GM18867 (cell line): ENCODE data around the gene UCK1.
A peak's percentile ranks its signal among the peaks of the same experiment; 100 is the strongest.
"Not testable (repeated sequence)": the region's sequence is repeated elsewhere in the genome, so short reads cannot be mapped to it uniquely, and the experiment has no call there.

ENCODE experiments used
- ATAC-seq: cut with Tn5 transposase; IDR thresholded peaks from one replicate; pipeline ENCODE4 v1.9.1; 2021; ENCODE audit warnings: mild to moderate bottlenecking, moderate library complexity; ENCODE audit not compliant: unreplicated experiment

The UCK1 gene

DNA sequence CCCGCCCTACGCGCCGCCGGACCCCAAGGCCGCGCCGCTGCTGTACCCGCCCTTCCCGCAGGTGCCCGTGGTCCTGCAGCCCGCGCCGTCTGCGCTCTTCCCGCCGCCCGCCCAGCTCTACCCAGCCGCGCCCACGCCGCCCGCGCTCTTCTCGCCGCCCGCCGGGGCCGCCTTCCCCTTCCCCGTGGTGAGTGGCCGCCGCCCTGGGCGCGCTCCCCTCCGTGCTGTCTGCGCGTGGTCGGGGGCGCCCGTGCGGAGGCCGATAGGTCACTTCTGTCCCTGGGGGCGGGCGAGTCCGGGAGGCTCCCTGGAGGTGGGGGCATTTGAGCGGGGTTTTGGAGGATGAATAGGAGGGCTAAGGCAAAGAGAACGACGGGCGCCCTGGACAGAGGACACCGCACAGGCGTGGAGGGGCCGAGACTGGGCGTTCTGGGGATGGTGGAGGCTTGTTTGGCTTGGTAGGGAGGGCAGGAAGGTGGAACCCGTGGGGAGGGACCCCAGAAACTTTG is 23.8 kb upstream of the UCK1 start:
- no peak for ATAC-seq

DNA sequence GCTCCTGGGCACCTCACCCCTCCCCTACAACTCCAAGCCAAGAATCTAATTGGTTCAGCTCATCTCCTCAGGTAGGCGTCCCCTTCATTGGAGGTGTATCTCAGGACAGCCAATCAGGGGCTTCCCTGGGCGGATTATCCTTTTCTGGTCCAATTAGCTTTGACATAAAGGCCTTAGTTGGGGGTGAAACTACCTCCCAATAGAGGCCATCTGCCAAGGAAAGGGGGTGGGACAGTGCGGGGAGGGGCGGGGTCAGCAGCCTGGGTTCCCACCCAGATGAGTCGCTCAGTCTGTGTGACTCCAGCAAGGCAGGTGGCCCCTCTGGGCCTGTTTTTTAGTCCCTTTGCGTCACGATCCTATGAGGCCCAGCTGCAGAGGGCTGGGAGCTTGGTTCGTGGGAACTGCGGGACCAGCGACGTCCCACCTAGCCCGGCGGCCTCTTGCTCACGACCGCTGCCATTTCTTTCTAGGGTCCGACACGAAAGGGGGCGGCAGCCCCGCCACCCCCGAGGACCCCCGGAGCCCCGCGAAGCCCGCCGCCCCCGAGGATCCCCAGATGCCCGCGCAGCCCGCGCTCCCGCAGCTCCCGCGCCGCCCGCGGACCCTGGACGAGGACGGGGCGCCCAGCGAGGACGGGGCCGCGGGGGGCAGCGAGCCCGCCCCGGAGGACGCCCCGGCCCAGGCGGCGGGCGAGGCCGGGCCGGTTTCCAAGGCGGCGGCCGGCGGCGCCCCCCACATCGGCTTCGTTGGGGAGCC is 23.2 kb upstream of the UCK1 start:
- ATAC-seq, result no peak

DNA sequence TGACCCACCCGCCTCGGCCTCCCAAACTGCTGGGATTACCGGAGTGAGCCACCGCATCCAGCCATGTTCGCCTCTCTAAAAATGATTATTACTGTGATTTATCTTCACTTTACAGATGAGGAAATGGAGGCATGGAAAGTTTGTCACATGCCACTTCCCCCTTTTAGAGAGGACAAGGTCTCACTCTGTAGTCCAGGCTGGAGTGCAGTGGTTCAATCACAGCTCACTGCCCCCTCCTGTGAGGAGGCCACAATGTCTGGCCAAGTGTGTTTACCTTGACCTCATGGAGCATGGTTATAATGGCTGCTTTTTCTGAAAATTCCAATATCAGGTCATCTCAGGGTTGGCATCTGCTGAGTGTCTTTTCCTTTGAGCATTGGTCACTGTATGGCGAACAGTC is 21.0 kb upstream of the UCK1 start:
- ATAC-seq, result no peak

DNA sequence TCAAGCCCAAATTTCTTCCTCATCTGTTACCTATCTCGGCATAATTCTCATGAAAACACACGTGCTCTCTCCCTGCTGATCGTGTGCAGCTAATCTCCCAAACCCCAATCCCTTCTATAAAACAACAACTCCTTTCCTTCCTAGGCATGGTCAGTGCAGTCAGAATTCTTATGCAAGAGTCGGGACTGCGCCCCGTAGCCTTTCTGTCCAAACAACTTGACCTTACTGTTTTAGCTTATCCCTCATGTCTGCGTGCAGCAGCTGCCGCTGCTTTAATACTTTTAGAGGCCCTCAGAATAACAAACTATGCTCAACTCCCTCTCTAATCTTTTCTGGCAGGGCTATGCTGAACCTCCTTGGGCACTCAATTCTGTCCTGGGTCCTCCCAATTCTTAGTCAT is 19.4 kb upstream of the UCK1 start:
- not testable (repeated sequence) for ATAC-seq

DNA sequence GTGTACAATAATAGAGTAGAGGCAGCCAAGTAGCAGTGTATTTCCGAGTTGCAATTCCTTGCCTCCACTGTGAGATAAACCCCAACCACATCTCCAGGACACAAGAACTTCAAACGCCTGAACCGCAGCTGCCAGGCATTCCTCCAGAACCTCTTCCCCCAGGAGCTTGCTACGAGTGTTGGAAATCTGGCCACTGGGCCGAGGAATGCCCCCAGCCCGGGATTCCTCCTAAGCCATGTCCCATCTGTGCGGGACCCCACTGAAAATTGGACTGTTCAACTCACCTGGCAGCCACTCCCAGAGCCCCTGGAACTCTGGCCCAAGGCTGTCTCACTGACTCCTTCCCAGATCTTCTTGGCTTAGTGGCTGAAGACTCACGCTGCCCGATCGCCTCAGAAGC is 18.1 kb upstream of the UCK1 start:
- not testable (repeated sequence) for ATAC-seq

DNA sequence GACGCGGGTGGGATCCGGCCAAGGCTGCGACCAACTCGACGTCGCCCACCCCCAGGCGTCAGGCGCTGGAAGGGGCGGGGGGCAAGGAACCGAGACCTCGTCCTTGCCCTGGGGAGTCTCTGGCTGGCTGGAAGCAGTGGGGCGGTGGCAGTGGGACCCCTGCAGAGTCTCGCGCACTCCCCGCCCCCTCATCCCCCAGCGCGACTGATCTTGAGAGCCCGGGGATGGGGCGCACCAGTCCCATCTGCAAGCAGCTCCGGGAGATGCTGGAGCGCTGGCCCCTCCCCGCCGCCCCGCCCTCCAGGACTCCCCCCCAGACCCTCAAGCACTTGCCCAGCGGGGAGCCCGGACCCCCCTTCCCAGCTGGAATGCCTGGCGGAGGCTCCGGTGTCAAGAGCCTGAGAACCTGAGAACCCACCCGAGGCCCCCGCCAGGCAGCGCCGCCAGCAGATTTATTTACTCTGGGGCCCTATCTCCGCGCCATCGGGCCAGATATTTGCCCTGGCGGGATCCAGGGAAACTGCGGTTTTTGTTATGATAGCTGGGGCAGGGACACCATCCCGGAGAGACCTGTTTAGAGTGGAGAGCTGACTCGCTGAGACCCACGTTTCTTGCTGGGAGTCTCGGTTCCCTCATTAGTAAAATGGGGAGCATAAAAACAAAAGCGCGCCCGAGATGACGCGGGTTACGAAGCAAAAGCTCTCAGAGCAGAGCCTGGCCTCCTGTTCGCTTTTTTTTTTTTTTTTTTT is 15.4 kb upstream of the UCK1 start:
- ATAC-seq, result no peak

DNA sequence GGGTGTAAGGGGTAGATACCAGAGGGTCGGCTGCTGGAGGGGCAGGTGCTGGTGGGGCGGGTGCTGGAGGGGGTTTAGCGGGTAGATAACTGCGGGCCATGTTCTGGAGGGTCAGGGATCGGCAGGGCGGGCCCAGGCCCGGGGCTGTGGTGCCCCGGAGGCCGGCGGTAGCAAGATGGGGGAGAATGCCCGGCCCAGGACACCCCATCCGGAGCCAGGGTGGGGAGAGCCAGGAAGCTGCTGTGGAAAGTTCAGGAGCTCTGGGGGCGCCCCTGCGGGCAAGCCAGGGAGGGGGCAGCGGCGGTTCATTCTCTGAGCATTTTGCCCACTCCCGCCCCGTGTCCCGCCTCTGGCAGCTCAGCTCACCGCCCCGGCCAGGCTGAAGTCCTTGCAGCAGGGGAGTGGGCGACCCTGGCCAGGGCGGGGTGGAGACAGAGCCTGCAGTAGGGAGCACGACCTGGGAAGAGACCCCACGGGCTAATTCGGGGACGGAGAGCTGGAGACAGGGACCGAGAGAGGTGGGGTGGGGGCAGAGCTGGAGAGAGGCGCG is 14.8 kb upstream of the UCK1 start:
- no peak for ATAC-seq

DNA sequence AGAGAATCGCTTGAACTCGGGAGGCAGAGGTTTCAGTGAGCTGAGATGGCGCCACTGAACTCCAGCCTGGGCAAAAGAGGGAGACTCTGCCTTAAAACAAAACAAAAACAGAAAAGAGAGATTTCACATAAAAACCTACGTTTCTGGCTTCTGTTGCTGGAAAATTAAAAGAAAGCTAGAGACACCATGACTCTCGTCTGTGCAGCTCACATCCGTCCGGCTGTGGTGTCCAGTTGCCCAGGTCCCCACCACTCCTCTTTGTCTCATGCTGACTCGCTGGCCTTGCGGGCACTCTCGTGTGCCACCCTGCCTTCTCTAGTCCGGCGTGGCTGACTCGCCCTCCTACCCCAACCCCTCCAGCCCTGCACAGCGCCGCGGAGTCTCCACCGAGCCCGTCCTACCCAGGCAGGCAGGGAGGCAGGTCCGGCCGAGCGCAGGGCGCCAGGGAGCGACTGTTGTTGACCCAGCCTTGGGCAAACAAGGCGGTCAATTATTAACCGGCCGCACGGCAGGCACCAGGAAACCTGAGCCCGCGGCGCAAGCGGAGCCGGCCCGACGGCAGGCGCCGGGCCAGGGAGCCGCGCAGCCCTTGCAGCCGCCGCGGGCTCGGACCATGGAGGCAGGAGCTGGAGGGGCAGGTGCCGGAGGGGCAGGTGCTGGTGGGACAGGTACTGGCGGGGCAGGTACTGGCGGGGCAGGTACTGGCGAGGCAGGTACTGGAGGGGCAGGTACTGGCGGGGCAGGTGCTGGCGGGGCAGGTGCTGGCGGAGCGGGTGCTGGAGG is 14.1 kb upstream of the UCK1 start, which contains the start of gene PRRT1B:
TSS of gene PRRT1B (plus strand) at position 521 of the 783 bp plus-strand sequence. CDS start at position 614, 93 bp downstream.
- ATAC-seq, result no peak

DNA sequence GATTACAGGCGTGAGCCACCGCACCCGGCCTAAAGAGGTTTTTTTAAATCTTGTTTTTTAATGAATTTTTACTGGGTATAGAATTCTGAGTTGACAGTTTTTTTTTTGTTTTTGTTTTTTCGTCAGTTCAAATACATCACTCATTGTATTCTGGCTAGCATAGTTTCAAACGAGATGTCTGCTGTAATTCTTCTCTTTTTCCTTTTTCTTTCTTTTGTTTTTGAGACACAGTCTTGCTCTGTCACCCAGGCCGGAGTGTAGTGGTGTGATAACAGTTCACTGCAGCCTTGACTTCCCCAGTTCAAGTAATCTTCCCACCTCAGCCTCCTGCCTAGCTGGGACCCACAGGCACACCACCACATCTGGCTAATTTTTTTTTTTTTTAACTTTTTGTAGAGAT is 12.1 kb upstream of the UCK1 start:
- ATAC-seq, result no peak

DNA sequence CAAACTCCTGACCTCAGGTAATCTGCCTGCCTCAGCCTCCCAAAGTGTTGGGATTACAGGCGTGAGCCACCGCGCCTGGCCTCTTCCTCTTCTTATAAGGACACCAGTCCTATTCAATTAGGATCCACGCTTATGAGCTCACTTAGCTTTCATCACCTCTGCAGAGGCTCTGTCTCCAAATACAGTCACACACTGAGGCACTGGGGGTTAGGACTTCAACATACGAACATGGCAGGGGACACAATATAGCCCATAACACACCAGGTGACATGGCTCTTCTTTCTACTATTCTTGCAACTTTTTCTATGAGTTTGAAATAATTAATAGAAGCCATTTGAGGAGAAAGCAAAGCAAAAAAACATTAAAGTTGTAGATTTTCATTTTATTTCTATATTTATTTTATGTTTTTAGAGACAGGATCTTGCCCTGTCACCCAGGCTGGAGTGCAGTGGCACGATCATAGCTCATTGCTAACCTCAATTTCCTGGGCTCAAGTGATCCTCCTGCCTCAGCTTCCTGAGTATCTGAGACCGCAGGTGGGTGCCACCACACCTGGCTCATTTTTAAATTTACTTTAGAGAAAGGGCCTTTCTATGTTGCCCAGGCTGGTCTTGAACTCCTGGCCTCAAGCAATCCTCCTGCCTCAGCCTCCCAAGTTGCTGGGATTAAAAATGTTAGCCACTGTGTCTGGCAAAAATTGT is 8.3 kb upstream of the UCK1 start:
- no peak for ATAC-seq

DNA sequence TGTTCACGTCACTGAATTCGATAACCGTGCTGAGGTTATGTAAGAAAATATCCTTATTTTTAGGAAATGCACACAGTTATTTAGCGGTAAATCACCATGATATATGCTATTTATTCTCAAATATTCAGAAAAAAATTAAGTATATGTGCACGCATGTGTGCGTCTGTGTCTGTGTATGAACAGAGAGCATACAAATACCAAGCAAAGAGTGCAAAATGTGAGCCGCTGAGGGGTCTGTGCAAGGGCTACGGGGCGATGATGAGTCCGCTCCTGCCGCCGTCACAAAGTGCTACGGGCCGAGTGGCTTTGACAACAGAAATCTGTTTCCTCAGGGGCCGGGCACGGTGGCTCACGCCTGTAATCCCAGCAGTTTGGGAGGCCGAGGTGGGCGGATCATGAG is 6.9 kb upstream of the UCK1 start:
- ATAC-seq, result no peak

DNA sequence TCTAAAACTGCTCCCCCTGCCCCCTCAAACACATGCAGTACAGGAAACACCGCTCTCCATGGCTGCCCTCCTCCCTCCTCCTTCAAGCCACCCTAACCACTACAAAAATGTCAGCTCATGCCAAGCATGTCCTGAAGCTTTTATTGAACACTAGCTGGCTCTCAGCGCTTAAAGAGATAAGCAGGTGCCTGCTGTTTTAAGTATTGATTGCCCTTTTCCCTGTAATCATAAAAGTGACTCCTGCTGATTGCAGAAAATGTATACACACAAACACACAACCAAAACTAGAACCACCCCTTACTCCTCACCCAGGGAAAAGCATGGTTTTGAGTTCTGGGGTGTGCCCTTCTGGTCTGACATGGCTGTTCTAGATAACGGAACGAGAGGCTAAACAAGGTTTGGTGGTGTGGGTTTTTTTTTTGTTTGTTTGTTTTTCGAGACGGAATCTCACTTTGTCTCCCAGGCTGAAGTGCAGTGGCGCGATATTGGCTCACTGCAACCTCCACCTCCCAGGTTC is 3.7 kb upstream of the UCK1 start:
- no peak for ATAC-seq

DNA sequence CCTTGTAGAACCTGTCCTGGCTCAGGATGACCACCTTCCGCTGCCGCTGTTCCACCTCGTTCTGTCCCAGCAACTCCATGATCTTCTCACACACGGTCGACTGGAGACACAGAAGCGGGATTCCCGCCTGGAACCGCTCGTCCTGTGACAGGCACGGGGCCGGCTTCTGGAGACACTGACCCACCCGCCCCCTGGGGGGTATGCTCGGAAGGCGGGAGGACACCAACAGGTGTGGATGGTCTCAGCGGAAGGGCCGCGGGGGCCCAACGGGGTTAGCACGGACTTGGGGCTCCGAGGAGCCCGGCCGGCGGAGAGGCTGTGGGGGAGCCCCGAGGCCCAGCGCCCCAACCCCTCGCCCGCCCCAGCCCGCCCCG is 530 bp downstream of the UCK1 start:
- peak; percentile 21 for ATAC-seq

DNA sequence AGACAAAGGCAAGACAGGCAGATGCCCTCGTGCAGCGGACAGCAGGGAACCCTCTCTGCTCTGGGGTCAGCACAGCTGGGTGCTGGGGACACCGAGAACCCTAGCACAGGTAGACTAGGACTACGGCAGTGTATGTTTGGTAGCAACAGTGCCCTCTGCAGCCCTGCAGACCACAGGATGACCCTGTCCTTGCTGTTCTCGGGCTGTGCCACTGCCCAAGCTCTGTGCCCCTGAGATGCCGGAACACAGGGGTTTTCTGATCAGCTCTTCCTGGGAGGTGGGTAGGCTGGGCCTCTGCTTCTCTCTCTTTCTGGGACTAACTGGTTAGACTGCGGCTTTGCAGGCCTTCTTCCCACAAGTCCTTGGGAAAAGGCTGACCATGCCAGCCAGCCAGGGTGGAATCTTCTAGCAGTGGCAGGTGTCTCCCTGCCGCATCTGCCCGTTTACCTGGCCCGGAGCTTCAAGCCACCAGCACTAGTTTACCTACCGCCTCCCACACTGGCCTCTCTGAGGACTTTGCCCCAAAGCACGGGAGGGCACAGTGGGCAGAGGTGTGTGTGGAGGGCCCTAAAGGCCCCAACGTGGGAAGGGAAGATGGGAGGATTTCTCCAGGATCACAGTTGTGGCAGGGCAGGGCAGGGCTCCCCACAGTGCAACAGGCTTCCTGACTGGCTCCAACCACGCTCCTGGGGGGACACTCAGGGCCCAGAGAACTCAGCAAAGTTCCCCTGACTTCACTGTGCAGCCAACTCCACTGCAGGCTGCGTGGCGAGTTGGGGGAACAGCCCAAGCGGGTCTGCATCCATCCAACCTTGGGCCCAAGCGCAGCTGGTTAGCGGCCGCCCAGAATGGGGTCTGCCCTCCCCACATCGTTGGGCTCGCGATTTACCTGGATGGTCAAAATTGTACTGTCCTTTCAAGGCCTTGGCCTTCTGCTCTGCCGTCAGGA is 1.2 kb downstream of the UCK1 start:
- ATAC-seq, result no peak

DNA sequence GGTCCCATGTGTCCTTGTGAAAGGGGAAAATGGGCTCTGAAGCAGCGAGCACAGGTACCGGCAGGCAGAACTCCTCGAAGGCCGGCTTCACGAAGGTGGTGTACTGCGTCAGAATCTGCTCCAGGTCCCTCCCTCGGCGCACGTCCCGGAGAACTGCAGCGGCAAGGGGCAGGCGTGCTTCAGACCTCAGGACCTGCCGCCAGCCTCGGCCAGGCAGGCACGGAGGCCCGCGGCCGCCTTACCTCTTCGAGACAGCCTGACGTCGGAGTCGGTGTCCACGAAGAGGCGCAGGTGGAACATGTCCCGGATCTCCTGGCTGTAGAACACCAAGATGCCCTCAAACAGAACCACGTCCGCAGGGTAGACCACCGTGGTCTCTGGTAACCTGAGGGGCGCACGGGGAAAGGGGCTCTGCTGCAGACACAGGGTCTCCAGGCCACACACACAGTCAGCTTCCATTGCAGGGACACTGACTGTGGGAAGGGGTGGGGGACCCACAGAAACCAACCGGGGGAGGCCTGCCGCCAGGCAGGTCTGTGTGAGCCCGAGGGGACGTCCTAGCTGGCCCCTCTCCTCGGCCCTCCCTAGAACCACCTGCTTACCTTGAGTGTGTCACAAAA is 2.1 kb downstream of the UCK1 start:
- no peak for ATAC-seq

DNA sequence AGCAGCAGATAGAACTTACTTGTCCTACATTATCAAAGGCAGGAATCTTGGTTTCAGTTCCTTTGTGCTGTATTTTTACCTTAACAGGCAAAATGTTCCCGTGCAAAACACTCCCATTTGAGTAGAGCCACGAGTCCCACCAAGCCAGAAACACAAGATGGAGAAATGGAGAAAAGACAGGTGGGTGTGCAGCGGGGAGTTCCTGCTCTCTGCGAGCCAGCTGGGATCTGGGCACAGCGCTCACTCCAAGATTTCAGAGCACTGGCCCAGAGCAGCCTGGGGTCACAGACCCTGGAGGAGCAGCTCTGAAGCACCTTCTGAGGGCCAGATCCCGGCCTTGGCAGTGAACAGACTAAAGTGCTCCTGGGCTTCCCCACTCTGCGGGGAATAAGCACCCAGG is 2.9 kb downstream of the UCK1 start:
- ATAC-seq, result no peak

DNA sequence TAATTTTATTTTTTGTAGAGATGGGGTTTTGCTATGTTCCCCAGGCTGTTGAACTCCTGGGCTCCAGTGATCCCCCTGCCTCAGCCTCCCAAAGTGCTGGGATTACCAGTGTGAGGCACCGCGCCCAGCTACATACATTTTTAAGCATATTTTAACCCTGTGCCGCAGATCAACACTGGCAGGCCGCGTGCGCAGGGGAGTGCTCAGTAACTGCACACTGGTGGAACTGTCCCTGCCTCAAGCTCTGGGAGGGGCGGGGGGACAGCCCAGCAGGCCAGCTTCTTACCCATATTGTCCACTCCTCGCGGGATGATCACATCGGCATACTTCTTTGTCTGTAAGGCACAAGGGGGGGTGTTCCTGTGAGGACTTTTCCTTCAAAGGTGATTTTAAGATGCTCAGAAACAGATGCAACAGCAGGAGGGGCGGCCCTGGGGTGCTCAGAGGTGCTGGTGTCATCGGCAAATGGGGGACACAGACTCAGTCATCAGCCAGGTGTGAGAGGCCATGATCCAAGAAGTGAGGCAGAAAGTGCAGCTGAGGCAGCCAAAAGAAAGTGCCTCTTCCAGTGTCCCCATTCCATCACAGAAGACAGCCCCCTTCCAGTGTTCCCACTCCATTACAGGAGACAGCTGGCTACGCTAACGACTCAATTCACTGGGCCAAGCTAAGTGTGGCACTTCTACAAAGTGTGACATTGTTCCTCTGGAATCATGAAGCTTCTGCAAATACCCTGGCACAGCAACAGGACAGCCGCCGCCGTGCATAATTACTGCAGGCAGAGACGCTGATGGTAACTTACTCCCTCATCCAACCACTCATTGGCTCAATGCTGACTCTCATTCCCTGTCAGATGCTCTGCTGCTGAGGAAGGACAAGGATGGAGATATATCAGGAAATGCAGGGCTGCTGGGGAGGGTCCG is 5.2 kb downstream of the UCK1 start:
- no peak for ATAC-seq
